ENCODE results near the gene RCOR3. TPM values are rescaled to one million over a fixed set of nuclear protein-coding genes. Genes with fewer than 3 reads are reported as not detected.
A peak's percentile ranks its signal among the peaks of the same experiment; 100 is the strongest.

RCOR3 gene
- total RNA-seq, 1 donor from 2014 or later = 8.9 TPM

DNA sequence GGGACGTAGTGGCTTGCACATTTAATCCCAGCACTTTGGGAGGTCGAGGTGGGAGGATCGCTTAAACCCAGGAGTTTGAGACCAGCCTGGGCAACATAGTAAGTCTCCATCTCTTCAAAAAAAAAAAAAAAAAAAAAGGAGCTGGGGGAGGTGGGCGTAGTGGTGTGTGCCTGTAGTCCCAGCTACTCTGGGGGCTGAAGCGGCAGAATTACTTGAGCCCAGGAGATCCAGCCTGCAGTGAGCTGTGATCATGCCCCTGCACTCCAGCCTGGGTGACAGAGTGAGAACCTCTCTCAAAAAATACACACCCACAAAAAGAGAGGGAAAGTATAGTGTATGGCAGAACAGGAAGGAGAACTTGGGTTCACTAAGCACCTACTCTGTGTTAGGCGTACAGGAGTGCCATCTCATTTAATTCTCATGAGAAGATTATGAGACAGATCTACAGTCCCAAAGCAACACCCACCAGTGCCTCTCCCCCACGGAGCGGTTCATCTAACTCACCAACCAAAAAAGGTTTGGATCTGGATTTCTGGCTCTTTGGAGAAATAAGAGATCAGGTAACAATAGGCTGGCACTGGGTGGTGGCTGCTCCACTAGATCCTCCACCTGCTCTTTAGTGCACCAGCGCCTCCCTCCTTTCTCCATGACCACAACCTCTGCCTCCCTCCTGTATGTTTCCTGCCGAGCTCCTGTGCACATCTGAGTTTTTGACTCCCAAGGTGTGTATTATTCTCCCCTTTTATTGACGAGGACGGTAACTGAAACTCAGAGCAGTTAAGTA is 66.0 kb downstream of the RCOR3 start:
- no peak for DNase-seq (ENCODE audit: low read depth in 2 of 2)

- no peak for DNase-seq (ENCODE audit: low read depth in 2 of 2)
These were observed 67.0 kb downstream of the RCOR3 start for GRCh38 chr1:211326140-211326527.

GRCh38 chr1:211326528-211327345 is 67.6 kb downstream of the RCOR3 start, which contains the start of gene TRAF5:
Gene TRAF5, plus strand, starts transcription at chr1:211326833. Its CDS starts 26,407 bp downstream, at chr1:211353240.
- DNase-seq (ENCODE audit: low read depth in 2 of 2) = peak; percentile 53 to 56

GRCh38 chr1:211327346-211327921 is 68.3 kb downstream of the RCOR3 start:
- DNase-seq (ENCODE audit: low read depth in 2 of 2) = peak in 1 of 2 donors; percentile 61

DNA sequence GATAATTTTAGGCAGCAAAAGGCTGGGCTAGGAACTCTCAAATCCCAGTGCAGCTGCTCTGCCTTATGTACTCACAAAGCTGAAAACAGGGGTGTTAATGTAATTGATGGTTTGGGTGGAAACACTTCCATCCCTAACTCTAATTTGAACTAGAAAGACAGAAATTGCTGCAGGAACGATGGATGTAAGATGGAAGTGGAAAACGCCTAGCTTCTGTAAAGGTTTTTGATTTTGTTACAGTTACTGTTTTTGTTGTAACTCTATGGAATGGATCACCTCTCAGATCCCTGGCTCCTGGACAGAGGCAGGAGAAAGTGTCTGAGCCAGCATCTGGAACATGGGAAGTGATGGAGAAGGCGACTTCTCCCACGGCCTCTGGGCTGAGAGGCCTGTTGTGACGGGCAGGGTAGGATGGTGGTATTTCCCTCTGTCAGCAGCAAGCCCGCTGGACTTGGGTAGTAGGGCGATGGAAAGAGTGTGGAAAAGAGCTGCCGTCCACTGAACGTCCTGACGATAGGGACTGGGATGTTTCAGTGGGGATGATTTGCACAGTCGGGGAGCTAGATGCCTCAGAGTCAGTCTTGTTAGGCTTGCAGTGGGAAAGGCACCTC is 69.0 kb downstream of the RCOR3 start:
- no peak for DNase-seq (ENCODE audit: low read depth in 2 of 2)

- DNase-seq (ENCODE audit: low read depth in 2 of 2) = no peak
These were observed 69.8 kb downstream of the RCOR3 start for GRCh38 chr1:211328866-211329475.

DNA sequence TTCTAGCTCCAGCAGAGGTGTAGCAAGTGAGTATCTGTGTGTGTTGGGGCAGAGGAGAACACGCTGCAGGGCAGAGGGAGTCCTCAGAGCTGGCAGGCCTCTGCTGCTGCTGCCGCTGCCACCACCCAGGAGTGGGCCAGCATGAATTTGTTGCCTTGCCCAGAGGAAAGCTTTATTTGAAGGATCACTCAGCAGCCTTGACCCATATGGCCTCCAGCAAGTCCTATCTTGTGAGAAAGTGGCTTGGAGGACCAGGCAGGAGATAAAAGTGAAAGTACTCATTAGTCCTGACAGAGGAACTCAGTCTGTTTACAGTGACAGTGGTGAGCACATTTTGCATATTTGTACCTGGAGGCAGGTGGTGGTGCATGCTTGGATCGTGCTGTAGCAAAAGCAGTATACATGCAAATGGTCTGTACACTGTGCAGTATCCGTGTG is 70.6 kb downstream of the RCOR3 start:
- DNase-seq (ENCODE audit: low read depth in 2 of 2) = no peak

GRCh38 chr1:211330282-211330936 is 71.2 kb downstream of the RCOR3 start:
- DNase-seq (ENCODE audit: low read depth in 2 of 2) = no peak

- DNase-seq (ENCODE audit: low read depth in 2 of 2) = no peak
These were observed 72.0 kb downstream of the RCOR3 start for GRCh38 chr1:211331011-211331709.

- DNase-seq (ENCODE audit: low read depth in 2 of 2) = no peak
These were observed 73.0 kb downstream of the RCOR3 start for GRCh38 chr1:211332036-211332616.

DNA sequence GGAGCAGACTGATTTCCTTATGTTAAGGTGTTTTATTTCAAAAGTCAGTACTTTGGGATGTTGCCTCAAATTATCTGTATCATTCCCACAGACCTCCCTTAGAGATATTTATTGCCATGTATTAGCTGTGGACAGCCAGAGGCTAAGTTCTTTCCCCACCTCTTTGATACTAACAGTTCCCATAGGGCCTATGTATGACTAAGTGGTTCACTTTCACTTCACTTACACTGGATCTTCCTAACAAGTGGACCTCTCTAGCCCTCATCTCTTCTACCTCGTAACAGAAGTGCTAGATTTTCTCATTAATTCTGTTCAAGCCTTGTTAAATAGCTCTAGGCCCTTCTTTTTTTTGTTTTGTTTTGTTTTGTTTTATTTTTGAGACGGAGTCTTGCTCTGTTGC is 73.7 kb downstream of the RCOR3 start:
- DNase-seq (ENCODE audit: low read depth in 2 of 2) = no peak

DNA sequence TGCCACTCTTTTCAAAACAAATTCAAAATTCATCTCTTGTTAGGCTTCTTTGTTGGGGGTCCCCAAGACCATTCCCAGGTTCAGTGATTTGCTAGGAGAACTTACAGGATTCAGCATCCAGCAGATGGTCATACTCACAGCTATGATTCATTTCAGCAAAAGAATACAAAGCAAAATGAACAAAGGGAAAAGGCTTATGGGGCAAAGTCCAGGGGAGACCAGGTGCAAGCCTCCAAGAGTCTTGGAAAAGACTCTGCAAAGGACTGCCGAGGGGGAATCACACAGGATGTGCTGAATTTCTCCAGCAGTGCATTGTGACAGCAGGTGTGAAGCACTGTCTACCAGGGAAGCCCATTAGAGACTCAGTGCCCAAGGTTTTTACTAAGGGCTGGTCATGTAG is 74.7 kb downstream of the RCOR3 start:
- peak in 1 of 2 donors; percentile 21 for DNase-seq (ENCODE audit: low read depth in 2 of 2)

DNA sequence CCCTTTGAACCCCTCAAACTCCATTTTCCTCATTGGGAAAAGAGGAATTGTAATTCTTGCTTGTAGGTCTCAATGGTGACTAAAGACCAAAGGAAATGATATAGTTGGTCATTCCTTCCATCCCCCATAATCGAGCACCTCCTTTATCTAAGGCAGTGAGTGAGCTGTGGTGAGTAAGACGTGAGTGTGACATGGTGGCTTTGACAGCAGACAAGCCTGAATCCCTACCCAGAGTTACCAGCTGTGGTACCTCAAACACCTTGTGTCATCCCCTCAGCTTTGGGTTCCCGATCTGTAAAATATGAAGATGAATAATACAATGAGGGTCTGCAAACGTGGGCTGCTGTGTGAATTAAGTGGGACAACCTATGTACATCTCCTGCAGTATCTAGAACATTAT is 75.8 kb downstream of the RCOR3 start:
- peak in 1 of 2 donors; percentile 17 for DNase-seq (ENCODE audit: low read depth in 2 of 2)

- no peak for DNase-seq (ENCODE audit: low read depth in 2 of 2)
These were observed 76.5 kb downstream of the RCOR3 start for GRCh38 chr1:211335522-211336157.

GRCh38 chr1:211336161-211336560 is 77.0 kb downstream of the RCOR3 start:
- DNase-seq (ENCODE audit: low read depth in 2 of 2) = no peak

- no peak for DNase-seq (ENCODE audit: low read depth in 2 of 2)
These were observed 77.6 kb downstream of the RCOR3 start for GRCh38 chr1:211336775-211337174.

DNA sequence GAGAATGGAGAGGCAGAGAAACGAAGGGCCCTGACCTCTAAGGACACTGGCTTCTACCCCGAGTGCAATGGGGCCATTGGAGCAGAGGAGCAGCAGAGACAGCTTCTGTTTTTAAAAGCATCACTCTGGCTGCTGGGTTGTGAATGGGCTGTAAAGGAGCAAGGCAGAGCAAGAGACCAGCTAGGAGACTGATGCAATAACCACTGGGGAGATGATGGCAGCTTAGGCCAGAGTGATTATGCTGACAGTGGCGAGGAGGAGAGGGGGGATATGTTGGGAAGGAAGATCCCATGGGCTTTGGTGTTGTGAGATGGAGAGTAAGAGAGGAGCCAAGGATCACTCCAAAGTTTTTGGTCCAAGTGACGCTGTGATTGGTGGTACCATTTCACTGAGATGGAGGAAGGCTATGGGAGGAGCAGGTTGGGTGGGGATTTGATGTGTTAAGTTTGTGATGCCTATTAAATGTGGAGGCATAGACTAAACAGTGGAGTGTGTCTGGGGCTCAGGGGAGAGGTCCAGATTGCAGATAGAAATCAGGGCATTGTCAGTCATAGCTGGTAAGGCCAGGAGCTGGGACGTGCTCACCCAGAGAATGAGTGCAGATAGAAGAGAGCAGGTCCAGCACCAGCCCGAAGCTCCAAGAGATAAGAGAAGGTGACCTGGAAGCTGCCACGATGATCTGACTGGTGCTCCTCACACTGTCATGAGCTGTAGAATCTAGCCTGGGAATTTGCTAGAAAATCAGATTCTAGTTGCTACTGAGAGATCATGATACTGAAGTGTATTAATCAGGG is 78.5 kb downstream of the RCOR3 start:
- DNase-seq (ENCODE audit: low read depth in 2 of 2) = no peak

GRCh38 chr1:211338224-211338620 is 79.1 kb downstream of the RCOR3 start:
- DNase-seq (ENCODE audit: low read depth in 2 of 2) = no peak
